Right lobe of liver (tissue), 6 donors: ENCODE data around the gene CCSER1. TPM values are rescaled to one million over a fixed set of nuclear protein-coding genes. Genes with fewer than 3 reads are reported as not detected.

ENCODE experiments used
- ATAC-seq, 4 donors: fragments of 200-7000 bp; cut with Tn5 transposase; one replicate each; pipeline ENCODE4 v1.9.1; 2020; ENCODE audit warnings: mild to moderate bottlenecking in 4 of 4, moderate library complexity in 4 of 4
- DNase-seq, 3 donors: peaks; one replicate each; pipeline ENCODE4 v3.0.0-alpha.2; 2020
- H3K27ac ChIP-seq, 3 donors: fragments of 200-600 bp; one replicate each; pipeline ENCODE4 v1.8.0; 2022
- H3K27me3 ChIP-seq, 2 donors: fragments of 200-600 bp; one replicate each; pipeline ENCODE4 v1.8.0; 2022
- H3K36me3 ChIP-seq, 4 donors: fragments of 200-600 bp; sonication (generic) in 1 of 4; one replicate each; pipeline versions ENCODE4 v1.5.1 to v1.8.0; 2017 to 2022; ENCODE audit warnings: control low read depth in 1 of 4
- H3K4me1 ChIP-seq, 4 donors: fragments of 200-600 bp; sonication (generic) in 1 of 4; one replicate each; pipeline versions ENCODE4 v1.5.1 to v1.8.0; 2017 to 2022; ENCODE audit warnings: control low read depth in 1 of 4
- H3K4me3 ChIP-seq, 3 donors: fragments of 200-600 bp; one replicate each; pipeline ENCODE4 v1.8.0; 2022
- H3K9me3 ChIP-seq, 4 donors: fragments of 200-600 bp; sonication (generic) in 1 of 4; one replicate each; pipeline versions ENCODE4 v1.5.1 to v1.8.0; 2017 to 2022; ENCODE audit warnings: control low read depth in 1 of 4
- POLR2A ChIP-seq: fragments of 450-650 bp; IDR thresholded peaks from one replicate; pipeline ENCODE4 v1.6.1; 2017; ENCODE audit warnings: antibody characterized with exemption, mild to moderate bottlenecking
- whole genome bisulfite sequencing: methylation state at CpG from one replicate; pipeline ENCODE4 v1.1.6; 2018; ENCODE audit warnings: low coverage, low lambda C conversion rate; ENCODE audit not compliant: insufficient coverage; ENCODE audit errors: missing lambda C conversion rate; 5-methylcytosine and 5-hydroxymethylcytosine counted together
- intact Hi-C, 2 donors: fragments of 100-400 bp; cut with DNase I; formaldehyde crosslinking; loops; one replicate each; pipeline versions ENCODE4 v1.11.2 to v1.14.1; 2022
- total RNA-seq, 6 experiments: library from RNA; depleted of rRNA in 2 of 6; stranded (reverse); fragments of >200 nt in 2 of 6; fragmentation: NEBNext Ultra II Directional in 3 of 6; extraction: Animal tissue kit (Norgen Biotek cat#: 25700) in 3 of 6; gene quantifications; one replicate each; pipeline versions ENCODE4 v1.1.0 to v1.2.4, GENCODE V29; 2016 to 2023
- TF ChIP-seq, protein P1 (sequence below), 4 donors: fragments of 200-600 bp in 3 of 4; fragments of 450-650 bp in 1 of 4; IDR thresholded peaks; one replicate each; pipeline versions ENCODE4 v1.5.1 to v1.8.0; 2016 to 2022; ENCODE audit warnings: antibody characterized with exemption in 4 of 4, mild to moderate bottlenecking in 2 of 4
- donor health status: DM: no; HTN: yes; CAD: no.
- donor health status: DM: no; HTN: no; CAD: no.
- donor health status: DM: no; HTN: no; CAD: no.
- donor health status: DM: no; HTN: yes; CAD: no.
- donor health status: DM: no; HTN: yes; CAD: no.

CCSER1 gene
- total RNA-seq, 6 experiments from 2014 or later = 0.15 to 1.00 (median 0.65) TPM

DNA sequence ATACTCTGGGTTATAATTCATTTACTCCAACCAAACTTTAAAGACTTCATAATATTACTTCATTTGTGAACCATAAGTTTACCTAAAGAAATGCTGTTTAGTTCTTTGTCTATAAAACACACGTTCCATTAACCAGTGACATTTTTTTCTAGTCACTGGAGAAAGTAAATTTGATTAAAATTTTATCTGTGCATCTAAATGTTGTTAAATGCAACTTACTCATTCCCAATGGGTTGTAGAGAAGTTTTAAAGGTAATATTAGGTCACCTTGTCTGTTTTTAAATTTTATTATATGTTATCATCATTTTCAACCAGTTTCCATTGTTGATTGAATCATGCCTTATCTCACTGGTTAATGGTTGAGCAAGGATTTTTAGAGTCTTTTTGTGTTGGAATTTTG lies 401.4 kb downstream of the CCSER1 start:
- Histone ChIP-seq H3K27me3 (no peaks in the 10 kb centered on the region), H3K4me3 (no peak overlapping the region), H3K9me3 (no peaks in the 10 kb centered on the region), H3K4me1 (no peaks in the 10 kb centered on the region), H3K27ac (no peak overlapping the region), H3K36me3 (no peaks in the 10 kb centered on the region)
- intact Hi-C loops = no loop called here
- 40% methylated on average over 1 of the region's 1 CpG for WGBS
- TF ChIP-seq, protein P1, sequence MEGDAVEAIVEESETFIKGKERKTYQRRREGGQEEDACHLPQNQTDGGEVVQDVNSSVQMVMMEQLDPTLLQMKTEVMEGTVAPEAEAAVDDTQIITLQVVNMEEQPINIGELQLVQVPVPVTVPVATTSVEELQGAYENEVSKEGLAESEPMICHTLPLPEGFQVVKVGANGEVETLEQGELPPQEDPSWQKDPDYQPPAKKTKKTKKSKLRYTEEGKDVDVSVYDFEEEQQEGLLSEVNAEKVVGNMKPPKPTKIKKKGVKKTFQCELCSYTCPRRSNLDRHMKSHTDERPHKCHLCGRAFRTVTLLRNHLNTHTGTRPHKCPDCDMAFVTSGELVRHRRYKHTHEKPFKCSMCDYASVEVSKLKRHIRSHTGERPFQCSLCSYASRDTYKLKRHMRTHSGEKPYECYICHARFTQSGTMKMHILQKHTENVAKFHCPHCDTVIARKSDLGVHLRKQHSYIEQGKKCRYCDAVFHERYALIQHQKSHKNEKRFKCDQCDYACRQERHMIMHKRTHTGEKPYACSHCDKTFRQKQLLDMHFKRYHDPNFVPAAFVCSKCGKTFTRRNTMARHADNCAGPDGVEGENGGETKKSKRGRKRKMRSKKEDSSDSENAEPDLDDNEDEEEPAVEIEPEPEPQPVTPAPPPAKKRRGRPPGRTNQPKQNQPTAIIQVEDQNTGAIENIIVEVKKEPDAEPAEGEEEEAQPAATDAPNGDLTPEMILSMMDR (IDR thresholded peaks at IDR 0.05) = no peak
- TF ChIP-seq POLR2A = no peak
- no peak for ATAC-seq
- DNase-seq = no peak

DNA sequence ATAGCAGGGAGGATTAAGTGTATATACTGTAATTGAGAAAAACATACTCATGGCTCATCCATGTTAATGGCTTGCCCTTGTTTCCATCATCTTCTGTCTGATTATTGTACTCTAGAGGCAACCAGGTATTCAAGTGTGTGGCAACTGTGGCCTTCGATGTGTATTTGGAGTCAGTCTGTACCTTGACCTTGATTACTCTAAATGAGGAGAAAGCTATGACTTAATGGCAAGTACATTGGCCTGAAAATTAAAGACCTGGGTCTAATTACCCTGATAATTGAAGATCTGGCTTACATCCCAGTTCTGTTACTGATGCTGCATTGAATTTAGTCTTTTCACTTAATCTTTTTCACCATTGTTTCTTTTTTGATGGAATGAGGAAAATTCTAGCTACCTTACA lies 409.2 kb downstream of the CCSER1 start:
- ATAC-seq (no peak), DNase-seq (no peak)
- Histone ChIP-seq H3K9me3 (no peaks in the 10 kb centered on the region), H3K36me3 (no peaks in the 10 kb centered on the region), H3K4me1 (no peaks in the 10 kb centered on the region), H3K27me3 (no peaks in the 10 kb centered on the region), H3K4me3 (no peak overlapping the region), H3K27ac (no peak overlapping the region)
- 55% methylated on average over 1 of the region's 1 CpG for WGBS
- TF ChIP-seq, protein P1 (IDR thresholded peaks at IDR 0.05) = no peak
- TF ChIP-seq POLR2A = no peak
- intact Hi-C loops = no loop called here

DNA sequence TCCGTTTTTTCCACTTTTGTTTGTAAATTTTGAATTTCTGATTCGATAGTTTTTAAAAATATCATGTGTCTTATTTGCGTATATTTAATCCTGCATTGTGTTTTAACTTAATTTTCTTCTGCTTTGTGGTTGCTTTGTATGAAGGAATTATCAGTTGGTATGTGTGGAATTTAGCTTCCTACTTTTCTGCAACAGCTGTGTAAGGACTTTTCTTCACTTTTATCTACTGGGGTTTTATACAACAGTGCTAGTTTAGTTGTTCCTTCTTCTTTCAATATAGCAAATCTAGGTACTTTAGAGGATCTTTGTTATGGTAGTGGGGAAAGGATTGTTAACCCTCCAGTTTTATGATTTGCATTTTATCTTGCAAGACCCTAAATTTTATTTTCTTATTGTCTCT lies 410.3 kb downstream of the CCSER1 start:
- Histone ChIP-seq H3K4me1 (no peaks in the 10 kb centered on the region), H3K27me3 (no peaks in the 10 kb centered on the region), H3K9me3 (no peaks in the 10 kb centered on the region), H3K27ac (no peak overlapping the region), H3K36me3 (no peaks in the 10 kb centered on the region), H3K4me3 (no peak overlapping the region)
- ATAC-seq (no peak), DNase-seq (no peak)
- WGBS = 41% methylated on average over 3 of the region's 3 CpGs
- TF ChIP-seq POLR2A = no peak
- TF ChIP-seq, protein P1 (IDR thresholded peaks at IDR 0.05) = no peak
- intact Hi-C loops = no loop called here

DNA sequence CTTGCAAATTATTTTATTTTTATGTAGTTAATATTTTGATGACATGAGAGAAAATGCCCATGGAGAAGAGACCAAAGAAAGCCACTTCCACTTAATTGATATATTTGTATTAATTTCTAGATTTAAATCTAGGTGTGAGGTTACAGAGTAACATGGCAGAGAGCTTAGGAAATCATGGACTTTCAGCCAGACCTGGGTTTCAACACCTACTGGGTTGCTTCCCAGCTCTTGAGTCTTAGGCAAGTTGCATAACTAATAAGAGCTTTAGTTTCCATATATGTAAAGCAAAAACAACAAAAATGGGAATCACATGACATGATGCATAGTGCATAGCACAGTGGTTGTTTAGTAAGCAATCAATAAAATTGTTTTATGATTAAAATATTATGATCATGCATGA lies 413.3 kb downstream of the CCSER1 start:
- no peak for DNase-seq
- peak in 1 of 4 donors; percentile 72 for ATAC-seq
- intact Hi-C loops = no loop called here
- Histone ChIP-seq H3K27me3 (no peaks in the 10 kb centered on the region), H3K4me3 (no peak overlapping the region), H3K36me3 (no peaks in the 10 kb centered on the region), H3K4me1 (no peaks in the 10 kb centered on the region), H3K27ac (no peak overlapping the region), H3K9me3 (no peaks in the 10 kb centered on the region)
- TF ChIP-seq, protein P1 (IDR thresholded peaks at IDR 0.05) = no peak
- TF ChIP-seq POLR2A = no peak

DNA sequence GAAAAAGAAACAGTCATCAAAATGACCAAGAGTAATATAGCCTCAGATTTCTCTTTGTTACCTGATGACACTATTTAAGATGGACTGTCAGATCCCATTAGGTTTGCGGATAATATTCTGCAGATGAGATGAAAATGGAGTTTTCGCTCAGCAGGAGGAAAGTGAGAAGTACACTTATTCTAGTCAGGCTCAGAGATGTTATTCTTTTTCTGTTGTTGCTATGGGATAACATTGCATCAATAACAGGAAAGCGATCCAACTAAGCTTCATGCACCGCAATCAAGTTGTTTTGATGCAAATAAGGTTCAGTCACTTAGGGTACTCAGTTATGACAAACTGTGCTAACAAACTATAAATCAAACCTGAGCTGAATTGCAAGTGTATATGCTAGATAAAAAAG lies 415.0 kb downstream of the CCSER1 start:
- no peak for ATAC-seq
- no peaks in the 10 kb centered on the region for H3K27me3 ChIP-seq
- no peak for DNase-seq
- TF ChIP-seq POLR2A = no peak
- TF ChIP-seq, protein P1 (IDR thresholded peaks at IDR 0.05) = no peak
- H3K36me3 ChIP-seq = no peaks in the 10 kb centered on the region
- intact Hi-C loops = no loop called here
- H3K27ac ChIP-seq = no peak overlapping the region
- H3K4me3 ChIP-seq = no peak overlapping the region
- H3K4me1 ChIP-seq = no peaks in the 10 kb centered on the region
- WGBS = 77% methylated on average over 4 of the region's 4 CpGs
- no peaks in the 10 kb centered on the region for H3K9me3 ChIP-seq
